DOHH2 (cell line): ENCODE measurements around the gene PPFIA4.
"Not testable (repeated sequence)": the region's sequence is repeated elsewhere in the genome, so short reads cannot be mapped to it uniquely, and the experiment has no call there.

ENCODE experiments used
- EZH2phosphoT487 ChIP-seq: fragments of 200-600 bp; sonication (generic); IDR thresholded peaks from 2 replicates; pipeline ENCODE4 v1.6.1; 2017; ENCODE audit warnings: borderline replicate concordance, mild to moderate bottlenecking, antibody characterized with exemption, low read length, moderate library complexity, mixed read lengths
- TF ChIP-seq, protein P1 (sequence below): fragments of 200-600 bp; sonication (generic); IDR thresholded peaks from one replicate; pipeline ENCODE4 v1.5.1; 2014; ENCODE audit warnings: antibody characterized with exemption, mild to moderate bottlenecking, low read depth, low read length; ENCODE audit not compliant: poor library complexity, severe bottlenecking

DNA sequence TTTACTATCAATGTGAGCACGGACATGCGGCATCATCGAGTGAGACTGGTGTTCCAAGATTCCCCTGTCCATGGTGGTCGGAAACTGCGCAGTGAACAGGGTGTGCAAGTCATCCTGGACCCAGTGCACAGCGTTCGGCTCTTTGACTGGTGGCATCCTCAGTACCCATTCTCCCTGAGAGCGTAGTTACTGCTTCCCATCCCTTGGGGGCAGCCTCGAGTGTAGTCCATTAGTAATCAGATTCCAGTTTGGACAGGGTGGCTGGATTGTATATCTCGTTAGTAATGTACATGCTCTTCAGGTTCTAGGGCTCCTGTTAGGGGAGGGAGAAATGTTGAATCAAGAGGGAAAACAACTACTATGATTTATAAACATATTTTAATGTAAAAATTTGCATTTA is 3.4 kb upstream of the PPFIA4 start:
- TF ChIP-seq, protein P1, sequence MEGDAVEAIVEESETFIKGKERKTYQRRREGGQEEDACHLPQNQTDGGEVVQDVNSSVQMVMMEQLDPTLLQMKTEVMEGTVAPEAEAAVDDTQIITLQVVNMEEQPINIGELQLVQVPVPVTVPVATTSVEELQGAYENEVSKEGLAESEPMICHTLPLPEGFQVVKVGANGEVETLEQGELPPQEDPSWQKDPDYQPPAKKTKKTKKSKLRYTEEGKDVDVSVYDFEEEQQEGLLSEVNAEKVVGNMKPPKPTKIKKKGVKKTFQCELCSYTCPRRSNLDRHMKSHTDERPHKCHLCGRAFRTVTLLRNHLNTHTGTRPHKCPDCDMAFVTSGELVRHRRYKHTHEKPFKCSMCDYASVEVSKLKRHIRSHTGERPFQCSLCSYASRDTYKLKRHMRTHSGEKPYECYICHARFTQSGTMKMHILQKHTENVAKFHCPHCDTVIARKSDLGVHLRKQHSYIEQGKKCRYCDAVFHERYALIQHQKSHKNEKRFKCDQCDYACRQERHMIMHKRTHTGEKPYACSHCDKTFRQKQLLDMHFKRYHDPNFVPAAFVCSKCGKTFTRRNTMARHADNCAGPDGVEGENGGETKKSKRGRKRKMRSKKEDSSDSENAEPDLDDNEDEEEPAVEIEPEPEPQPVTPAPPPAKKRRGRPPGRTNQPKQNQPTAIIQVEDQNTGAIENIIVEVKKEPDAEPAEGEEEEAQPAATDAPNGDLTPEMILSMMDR = not testable (repeated sequence)
- not testable (repeated sequence) for TF ChIP-seq EZH2phosphoT487
